ENCODE results near the gene PADI1. TPM values are rescaled to one million over a fixed set of nuclear protein-coding genes. Genes with fewer than 3 reads are reported as not detected.
"Not testable (repeated sequence)": the region's sequence is repeated elsewhere in the genome, so short reads cannot be mapped to it uniquely, and the experiment has no call there.

PADI1 gene
- total RNA-seq, 1 donor from 2014 or later, result not detected

GRCh38 chr1:17236779-17237560, 32.0 kb downstream of the PADI1 start:
- no peaks in the 10 kb centered on the region for H3K9me3 ChIP-seq
- peaks cover 0 to 4% of the 10 kb centered on the region in 2 donors for H3K4me1 ChIP-seq
- no peaks in the 10 kb centered on the region for H3K36me3 ChIP-seq
- peak; percentile 81 to 89 (median 88) for TF ChIP-seq CTCF (IDR thresholded peaks at IDR 0.05)
- no peak overlapping the region for H3K27ac ChIP-seq
- no peaks in the 10 kb centered on the region for H3K27me3 ChIP-seq
- intact Hi-C loops (cut with DNase I), result loop anchor here (1.0 to 5.0 kb wide), 3 partner anchors 112 to 275 kb away; no protein-coding TSS in a partner anchor
- no peak overlapping the region for H3K4me3 ChIP-seq
- peak; percentile 11 to 90 for DNase-seq (ENCODE audit: low spot score in 2 of 2)

GRCh38 chr1:17237561-17237903, 32.6 kb downstream of the PADI1 start:
- no peaks in the 10 kb centered on the region for H3K9me3 ChIP-seq
- H3K4me3 ChIP-seq, result no peak overlapping the region
- peaks cover 0 to 4% of the 10 kb centered on the region in 2 donors for H3K4me1 ChIP-seq
- intact Hi-C loops (cut with DNase I), result loop anchor here (1.0 to 5.0 kb wide), 3 partner anchors 112 to 275 kb away; no protein-coding TSS in a partner anchor
- no peak overlapping the region for H3K27ac ChIP-seq
- no peaks in the 10 kb centered on the region for H3K36me3 ChIP-seq
- no peak for DNase-seq (ENCODE audit: low spot score in 2 of 2)
- no peaks in the 10 kb centered on the region for H3K27me3 ChIP-seq
- no peak for TF ChIP-seq CTCF (IDR thresholded peaks at IDR 0.05)

GRCh38 chr1:17239420-17239819, 34.5 kb downstream of the PADI1 start:
- no peak for DNase-seq (ENCODE audit: low spot score in 2 of 2)
- no peaks in the 10 kb centered on the region for H3K4me1 ChIP-seq
- intact Hi-C loops (cut with DNase I), result loop anchor here (5.0 kb wide), 2 partner anchors 182 to 277 kb away; no protein-coding TSS in a partner anchor
- no peak overlapping the region for H3K27ac ChIP-seq
- no peak for TF ChIP-seq CTCF (IDR thresholded peaks at IDR 0.05)
- H3K9me3 ChIP-seq, result no peaks in the 10 kb centered on the region
- H3K27me3 ChIP-seq, result no peaks in the 10 kb centered on the region
- H3K36me3 ChIP-seq, result no peaks in the 10 kb centered on the region
- H3K4me3 ChIP-seq, result no peak overlapping the region

GRCh38 chr1:17241011-17241779, 36.3 kb downstream of the PADI1 start:
- H3K27ac ChIP-seq; H3K9me3 ChIP-seq; H3K4me3 ChIP-seq; H3K36me3 ChIP-seq; intact Hi-C loops (cut with DNase I); H3K4me1 ChIP-seq; DNase-seq (ENCODE audit: low spot score in 2 of 2); H3K27me3 ChIP-seq: not testable (repeated sequence)

- intact Hi-C loops (cut with DNase I); H3K27me3 ChIP-seq; H3K27ac ChIP-seq; H3K4me3 ChIP-seq; DNase-seq (ENCODE audit: low spot score in 2 of 2); H3K36me3 ChIP-seq; H3K4me1 ChIP-seq; H3K9me3 ChIP-seq: not testable (repeated sequence)
These were observed 36.8 kb downstream of the PADI1 start for GRCh38 chr1:17241780-17242074.

GRCh38 chr1:17243274-17243673, 38.3 kb downstream of the PADI1 start:
- no peaks in the 10 kb centered on the region for H3K4me1 ChIP-seq
- no peak overlapping the region for H3K27ac ChIP-seq
- no peak for TF ChIP-seq CTCF (IDR thresholded peaks at IDR 0.05)
- no peaks in the 10 kb centered on the region for H3K9me3 ChIP-seq
- no peak for DNase-seq (ENCODE audit: low spot score in 2 of 2)
- H3K27me3 ChIP-seq, result no peaks in the 10 kb centered on the region
- no peaks in the 10 kb centered on the region for H3K36me3 ChIP-seq
- intact Hi-C loops (cut with DNase I), result no loop called here
- H3K4me3 ChIP-seq, result no peak overlapping the region
